Body of pancreas (tissue), 4 donors: ENCODE results near the gene ST3GAL3. TPM values are rescaled to one million over a fixed set of nuclear protein-coding genes. Genes with fewer than 3 reads are reported as not detected.

Experiments used
- ATAC-seq: fragments of 150-250 bp; one replicate; pipeline ENCODE4 v1.9.1; 2016
- DNase-seq, 4 donors: peaks; one replicate each; pipeline ENCODE4 v3.0.0-alpha.2; 2019
- H3K27ac ChIP-seq, 4 donors: fragments of 200-600 bp; sonication (generic); 1 replicate in 3 of 4; 2 replicates in 1 of 4; pipeline versions ENCODE4 v1.5.1 to v1.6.1; 2016 to 2019; ENCODE audit warnings: mild to moderate bottlenecking in 1 of 4, mixed read lengths in 1 of 4, moderate library complexity in 1 of 4
- H3K27me3 ChIP-seq, 2 donors: fragments of 200-600 bp; sonication (generic); one replicate each; pipeline ENCODE4 v1.6.0; 2016; ENCODE audit warnings: mild to moderate bottlenecking in 1 of 2
- H3K36me3 ChIP-seq, 2 donors: fragments of 200-600 bp; sonication (generic); replicated peaks in 1 of 2; 2 replicates each; pipeline ENCODE4 v1.5.1; 2016; ENCODE audit warnings: low read depth in 2 of 2; ENCODE audit not compliant: insufficient read depth in 1 of 2
- H3K4me1 ChIP-seq: fragments of 200-600 bp; sonication (generic); one replicate; pipeline ENCODE4 v1.6.0; 2016
- H3K4me3 ChIP-seq, 2 donors: fragments of 200-600 bp; sonication (generic); 1 replicate in 1 of 2; 2 replicates in 1 of 2; pipeline ENCODE4 v1.5.1; 2016 to 2019
- H3K9me3 ChIP-seq, 3 donors: fragments of 200-600 bp; sonication (generic); 1 replicate in 2 of 3; 2 replicates in 1 of 3; pipeline ENCODE4 v1.5.1; 2016
- POLR2A ChIP-seq, 3 donors: fragments of 450-650 bp; IDR thresholded peaks; one replicate each; pipeline ENCODE4 v1.6.1; 2016; ENCODE audit warnings: antibody characterized with exemption in 3 of 3, mild to moderate bottlenecking in 2 of 3
- WGBS, 2 donors: methylation state at CpG; one replicate each; pipeline ENCODE4 v1.1.5; 2017; 5-methylcytosine and 5-hydroxymethylcytosine counted together
- intact Hi-C: fragments of 100-400 bp; cut with DNase I; formaldehyde crosslinking; loops from one replicate; pipeline ENCODE4 v1.15.1; 2023
- total RNA-seq, 2 donors: library from RNA; depleted of rRNA; stranded (reverse); fragments of >200 nt; gene quantifications; one replicate each; pipeline ENCODE4 v1.1.0, GENCODE V29; 2016
- TF ChIP-seq, protein P1 (sequence below), 7 experiments: fragments of 450-650 bp in 4 of 7; fragments of 200-600 bp in 3 of 7; sonication (generic) in 3 of 7; IDR thresholded peaks; one replicate each; pipeline ENCODE4 v1.5.1; 2016 to 2019; ENCODE audit warnings: antibody characterized with exemption in 7 of 7

ST3GAL3 gene
- total RNA-seq, 2 donors from 2014 or later: 14.5 to 15.2 TPM

DNA sequence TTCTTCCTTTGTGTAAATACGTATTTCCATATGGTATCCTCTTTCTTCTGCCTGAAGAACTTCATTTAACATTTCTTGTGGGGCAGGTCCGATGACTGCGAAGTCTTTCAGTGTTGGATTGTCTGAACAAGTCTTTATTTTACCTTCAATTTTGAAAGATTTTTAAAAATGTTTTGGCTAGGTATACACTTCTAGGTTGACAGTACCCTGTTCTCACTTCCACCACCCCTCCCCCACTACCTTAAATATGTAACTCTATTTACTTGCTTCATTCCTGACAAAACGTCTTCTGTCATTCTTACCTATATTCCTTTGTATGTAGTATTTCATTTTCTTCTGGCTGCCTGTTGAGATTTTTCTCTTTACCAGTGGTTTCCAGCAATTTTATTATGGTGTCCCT, 140.5 kb downstream of the ST3GAL3 start:
- H3K4me3 ChIP-seq: no peak overlapping the region
- DNase-seq (no peak), ATAC-seq (no peak)
- intact Hi-C loops: no loop called here
- no peaks in the 10 kb centered on the region for H3K9me3 ChIP-seq
- H3K27ac ChIP-seq: no peak overlapping the region
- H3K27me3 ChIP-seq: no peaks in the 10 kb centered on the region
- TF ChIP-seq, protein P1, sequence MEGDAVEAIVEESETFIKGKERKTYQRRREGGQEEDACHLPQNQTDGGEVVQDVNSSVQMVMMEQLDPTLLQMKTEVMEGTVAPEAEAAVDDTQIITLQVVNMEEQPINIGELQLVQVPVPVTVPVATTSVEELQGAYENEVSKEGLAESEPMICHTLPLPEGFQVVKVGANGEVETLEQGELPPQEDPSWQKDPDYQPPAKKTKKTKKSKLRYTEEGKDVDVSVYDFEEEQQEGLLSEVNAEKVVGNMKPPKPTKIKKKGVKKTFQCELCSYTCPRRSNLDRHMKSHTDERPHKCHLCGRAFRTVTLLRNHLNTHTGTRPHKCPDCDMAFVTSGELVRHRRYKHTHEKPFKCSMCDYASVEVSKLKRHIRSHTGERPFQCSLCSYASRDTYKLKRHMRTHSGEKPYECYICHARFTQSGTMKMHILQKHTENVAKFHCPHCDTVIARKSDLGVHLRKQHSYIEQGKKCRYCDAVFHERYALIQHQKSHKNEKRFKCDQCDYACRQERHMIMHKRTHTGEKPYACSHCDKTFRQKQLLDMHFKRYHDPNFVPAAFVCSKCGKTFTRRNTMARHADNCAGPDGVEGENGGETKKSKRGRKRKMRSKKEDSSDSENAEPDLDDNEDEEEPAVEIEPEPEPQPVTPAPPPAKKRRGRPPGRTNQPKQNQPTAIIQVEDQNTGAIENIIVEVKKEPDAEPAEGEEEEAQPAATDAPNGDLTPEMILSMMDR (IDR thresholded peaks at IDR 0.05): no peak
- TF ChIP-seq POLR2A (IDR thresholded peaks at IDR 0.05): no peak
- 86 to 88% methylated on average over 4 of the region's 4 CpGs for WGBS, 2 donors
- no peaks in the 10 kb centered on the region for H3K4me1 ChIP-seq
- H3K36me3 ChIP-seq: no peaks in the 10 kb centered on the region

DNA sequence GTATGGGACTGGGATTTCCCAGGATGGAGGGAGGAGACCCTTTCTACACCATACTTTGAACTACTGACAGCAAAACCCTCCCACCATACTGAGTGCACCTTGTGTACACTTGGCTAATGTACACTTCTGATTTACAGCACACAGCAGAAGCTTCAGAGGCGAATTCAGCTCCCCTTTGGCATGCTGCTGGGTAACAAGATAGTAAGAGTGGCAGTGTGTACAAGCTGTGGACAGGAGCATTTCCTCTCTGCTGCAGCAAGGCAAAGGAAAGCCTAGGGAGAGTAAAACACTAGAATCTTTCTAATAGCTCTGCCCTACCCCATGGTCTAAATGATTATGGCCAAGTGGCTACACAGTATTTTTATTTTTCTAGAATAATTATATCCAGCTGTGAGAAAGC, 142.3 kb downstream of the ST3GAL3 start:
- TF ChIP-seq POLR2A (IDR thresholded peaks at IDR 0.05): no peak
- TF ChIP-seq, protein P1 (IDR thresholded peaks at IDR 0.05): no peak
- WGBS, 2 donors: 56 to 88% methylated on average over 1 of the region's 1 CpG
- H3K9me3 ChIP-seq: no peaks in the 10 kb centered on the region
- ATAC-seq (no peak), DNase-seq (no peak)
- H3K36me3 ChIP-seq: no peaks in the 10 kb centered on the region
- H3K27me3 ChIP-seq: no peaks in the 10 kb centered on the region
- no peaks in the 10 kb centered on the region for H3K4me1 ChIP-seq
- no peak overlapping the region for H3K4me3 ChIP-seq
- no peak overlapping the region for H3K27ac ChIP-seq
- intact Hi-C loops: no loop called here

DNA sequence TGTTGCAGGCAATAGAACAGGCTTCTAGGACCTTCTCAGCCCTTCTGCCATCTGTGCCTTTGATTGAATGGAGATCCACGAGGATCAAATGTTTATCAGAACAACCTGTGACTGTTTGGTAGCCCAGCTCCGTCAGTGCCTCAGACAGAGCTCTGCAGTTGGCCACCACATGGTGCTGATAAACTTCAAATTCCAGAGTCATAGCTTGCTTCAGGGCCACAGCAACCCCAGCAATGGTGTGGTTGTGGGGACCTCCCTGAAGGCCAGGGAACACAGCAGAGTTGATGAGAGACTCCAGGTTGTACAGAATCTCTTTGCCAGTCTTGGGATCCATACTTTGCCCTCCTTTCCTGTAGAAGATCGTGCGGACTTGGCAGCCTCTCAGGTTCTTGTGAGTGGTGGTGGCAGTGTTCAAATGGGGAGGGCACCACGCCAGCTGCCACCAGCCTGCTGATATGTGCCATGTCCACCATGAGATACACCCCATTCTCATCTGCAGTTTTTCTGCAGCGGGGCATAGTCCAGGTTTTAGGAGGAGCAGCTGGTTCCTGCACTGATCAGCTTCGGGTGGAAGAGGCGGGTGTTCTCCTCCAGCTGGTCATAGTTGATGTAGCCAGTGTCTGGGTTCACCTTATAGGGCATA, 143.4 kb downstream of the ST3GAL3 start:
- 91 to 98% methylated on average over 6 to 8 of the region's 8 CpGs for WGBS, 2 donors
- intact Hi-C loops: no loop called here
- no peak for ATAC-seq

DNA sequence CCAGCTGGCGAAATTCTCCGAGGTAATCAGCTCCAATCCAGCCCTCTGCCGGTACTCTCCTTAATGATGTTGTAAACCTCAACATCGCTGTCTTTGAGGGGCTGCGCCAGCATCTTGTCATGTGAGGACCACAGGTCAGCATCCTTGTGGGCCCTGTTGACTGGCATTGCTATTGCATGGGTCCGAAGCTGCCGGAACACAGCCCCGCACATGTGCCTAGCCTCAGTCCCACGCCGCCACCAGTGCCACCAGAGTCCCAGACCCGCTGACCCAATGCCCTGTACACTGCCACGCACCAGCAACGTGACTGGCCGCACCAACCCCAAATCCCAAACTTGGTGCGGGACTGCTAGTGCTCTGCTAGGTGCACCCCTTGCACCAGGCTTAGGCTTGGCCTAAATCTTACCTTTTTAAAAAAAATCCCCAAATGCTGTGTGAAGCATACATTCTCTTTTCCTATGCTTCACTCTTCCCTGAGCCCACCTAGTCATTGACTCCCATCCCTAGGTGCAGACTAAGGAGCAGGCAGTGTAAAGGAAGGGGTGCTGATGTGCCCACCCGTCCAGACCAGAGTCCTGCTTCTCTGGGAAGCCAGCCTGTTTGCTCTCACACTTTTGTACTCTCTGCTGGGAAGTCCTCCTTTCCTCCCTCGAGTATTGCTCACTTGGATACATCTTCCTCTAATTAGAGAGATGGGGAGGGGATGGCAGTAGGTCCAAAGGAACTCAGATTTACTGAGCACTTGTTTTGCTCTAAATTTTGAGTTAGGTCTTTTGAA, 144.4 kb downstream of the ST3GAL3 start:
- no peaks in the 10 kb centered on the region for H3K27me3 ChIP-seq
- H3K4me1 ChIP-seq: no peaks in the 10 kb centered on the region
- no peak for DNase-seq
- H3K4me3 ChIP-seq: no peak overlapping the region
- no peak overlapping the region for H3K27ac ChIP-seq
- no peak for TF ChIP-seq POLR2A (IDR thresholded peaks at IDR 0.05)
- TF ChIP-seq, protein P1 (IDR thresholded peaks at IDR 0.05): no peak
- H3K9me3 ChIP-seq: no peaks in the 10 kb centered on the region
- 89 to 94% methylated on average over 12 to 17 of the region's 17 CpGs for WGBS, 2 donors
- ATAC-seq: no peak
- no peaks in the 10 kb centered on the region for H3K36me3 ChIP-seq
- intact Hi-C loops: no loop called here

More for the DNA sequence above, 143.4 kb downstream of the ST3GAL3 start:
- no peak overlapping the region for H3K27ac ChIP-seq
- H3K9me3 ChIP-seq: no peaks in the 10 kb centered on the region
- no peak for DNase-seq
- H3K36me3 ChIP-seq: no peaks in the 10 kb centered on the region
- H3K4me3 ChIP-seq: no peak overlapping the region
- no peaks in the 10 kb centered on the region for H3K27me3 ChIP-seq
- H3K4me1 ChIP-seq: no peaks in the 10 kb centered on the region
- TF ChIP-seq POLR2A (IDR thresholded peaks at IDR 0.05): no peak
- TF ChIP-seq, protein P1 (IDR thresholded peaks at IDR 0.05): no peak
